DOHH2 (cell line): ENCODE data around the gene COX7B2.

ENCODE experiments used
- H3F3A ChIP-seq: fragments of 200-600 bp; sonication (generic), shearing (Covaris generic); 2 replicates; pipeline ENCODE4 v1.6.0; 2016; ENCODE audit warnings: antibody characterized with exemption, mild to moderate bottlenecking; ENCODE audit not compliant: control insufficient read depth, insufficient read depth
- H3K27ac ChIP-seq: fragments of 200-600 bp; sonication (generic); 2 replicates; pipeline ENCODE4 v1.5.1; 2014; ENCODE audit warnings: low read depth, mild to moderate bottlenecking, low read length, moderate library complexity
- H3K27me3 ChIP-seq: fragments of 200-600 bp; sonication (generic); 2 replicates; pipeline ENCODE4 v1.6.1; 2014; ENCODE audit warnings: mild to moderate bottlenecking, low read length, mixed read lengths; ENCODE audit not compliant: control insufficient read depth
- H3K36me3 ChIP-seq: fragments of 200-600 bp; sonication (generic); 2 replicates; pipeline ENCODE4 v1.6.1; 2014; ENCODE audit warnings: mild to moderate bottlenecking, low read length, moderate library complexity, mixed read lengths; ENCODE audit not compliant: control insufficient read depth
- H3K4me1 ChIP-seq: fragments of 200-600 bp; sonication (generic); 2 replicates; pipeline ENCODE4 v1.6.1; 2014; ENCODE audit warnings: mild to moderate bottlenecking, low read length, mixed read lengths; ENCODE audit not compliant: control insufficient read depth
- H3K4me2 ChIP-seq: fragments of 200-600 bp; sonication (generic); 2 replicates; pipeline ENCODE4 v1.6.0; 2014; ENCODE audit warnings: mild to moderate bottlenecking, low read length, moderate library complexity
- H3K4me3 ChIP-seq: fragments of 200-600 bp; sonication (generic); 2 replicates; pipeline ENCODE4 v1.5.1; 2014; ENCODE audit warnings: mild to moderate bottlenecking, low read length, mixed read lengths
- H3K79me2 ChIP-seq: fragments of 200-600 bp; sonication (generic); 2 replicates; pipeline ENCODE4 v1.6.1; 2014; ENCODE audit warnings: mild to moderate bottlenecking, low read length, mixed read lengths; ENCODE audit not compliant: control insufficient read depth
- H3K9me2 ChIP-seq: fragments of 200-600 bp; sonication (generic); replicated peaks from 2 replicates; pipeline ENCODE4 v1.6.1; 2014; ENCODE audit warnings: mild to moderate bottlenecking, low read length, mixed read lengths; ENCODE audit not compliant: control insufficient read depth
- H3K9me3 ChIP-seq: fragments of 200-600 bp; sonication (generic); 2 replicates; pipeline ENCODE4 v1.6.1; 2014; ENCODE audit warnings: antibody characterized with exemption, low read length, mixed read lengths; ENCODE audit not compliant: control insufficient read depth, insufficient read depth
- H4K20me1 ChIP-seq: fragments of 200-600 bp; sonication (generic); 2 replicates; pipeline ENCODE4 v1.6.0; 2014; ENCODE audit warnings: low read depth, mild to moderate bottlenecking, antibody characterized with exemption, low read length, moderate library complexity; ENCODE audit not compliant: control insufficient read depth, insufficient read depth
- EZH2phosphoT487 ChIP-seq: fragments of 200-600 bp; sonication (generic); IDR thresholded peaks from 2 replicates; pipeline ENCODE4 v1.6.1; 2017; ENCODE audit warnings: borderline replicate concordance, mild to moderate bottlenecking, antibody characterized with exemption, low read length, moderate library complexity, mixed read lengths
- TF ChIP-seq, protein P1 (sequence below): fragments of 200-600 bp; sonication (generic); IDR thresholded peaks from one replicate; pipeline ENCODE4 v1.5.1; 2014; ENCODE audit warnings: antibody characterized with exemption, mild to moderate bottlenecking, low read depth, low read length; ENCODE audit not compliant: poor library complexity, severe bottlenecking

The COX7B2 gene

GRCh38 chr4:46924789-46925529 is 15.9 kb upstream of the COX7B2 start:
- Histone ChIP-seq H3K4me1 (no peaks in the 10 kb centered on the region), H3K79me2 (no peaks in the 10 kb centered on the region), H3K9me2 (no peaks in the 10 kb centered on the region), H3K27me3 (no peaks in the 10 kb centered on the region), H3K36me3 (no peaks in the 10 kb centered on the region), H3K27ac (no peak overlapping the region), H3K4me3 (no peak overlapping the region), H3K9me3 (no peaks in the 10 kb centered on the region), H3K4me2 (no peak overlapping the region), H4K20me1 (no peaks in the 10 kb centered on the region), H3F3A (no peaks in the 10 kb centered on the region)
- no peak for TF ChIP-seq EZH2phosphoT487
- TF ChIP-seq, protein P1, sequence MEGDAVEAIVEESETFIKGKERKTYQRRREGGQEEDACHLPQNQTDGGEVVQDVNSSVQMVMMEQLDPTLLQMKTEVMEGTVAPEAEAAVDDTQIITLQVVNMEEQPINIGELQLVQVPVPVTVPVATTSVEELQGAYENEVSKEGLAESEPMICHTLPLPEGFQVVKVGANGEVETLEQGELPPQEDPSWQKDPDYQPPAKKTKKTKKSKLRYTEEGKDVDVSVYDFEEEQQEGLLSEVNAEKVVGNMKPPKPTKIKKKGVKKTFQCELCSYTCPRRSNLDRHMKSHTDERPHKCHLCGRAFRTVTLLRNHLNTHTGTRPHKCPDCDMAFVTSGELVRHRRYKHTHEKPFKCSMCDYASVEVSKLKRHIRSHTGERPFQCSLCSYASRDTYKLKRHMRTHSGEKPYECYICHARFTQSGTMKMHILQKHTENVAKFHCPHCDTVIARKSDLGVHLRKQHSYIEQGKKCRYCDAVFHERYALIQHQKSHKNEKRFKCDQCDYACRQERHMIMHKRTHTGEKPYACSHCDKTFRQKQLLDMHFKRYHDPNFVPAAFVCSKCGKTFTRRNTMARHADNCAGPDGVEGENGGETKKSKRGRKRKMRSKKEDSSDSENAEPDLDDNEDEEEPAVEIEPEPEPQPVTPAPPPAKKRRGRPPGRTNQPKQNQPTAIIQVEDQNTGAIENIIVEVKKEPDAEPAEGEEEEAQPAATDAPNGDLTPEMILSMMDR: no peak

- Histone ChIP-seq H3K9me2 (no peaks in the 10 kb centered on the region), H3K4me2 (no peak overlapping the region), H3K27me3 (no peaks in the 10 kb centered on the region), H3K79me2 (no peaks in the 10 kb centered on the region), H3K4me1 (no peaks in the 10 kb centered on the region), H3K9me3 (no peaks in the 10 kb centered on the region), H3K27ac (no peak overlapping the region), H3K36me3 (no peaks in the 10 kb centered on the region), H4K20me1 (no peaks in the 10 kb centered on the region), H3K4me3 (no peak overlapping the region), H3F3A (no peaks in the 10 kb centered on the region)
- TF ChIP-seq, protein P1: no peak
- TF ChIP-seq EZH2phosphoT487: no peak
Observed at GRCh38 chr4:46922205-46922604, 13.2 kb upstream of the COX7B2 start.

GRCh38 chr4:46908148-46908547 is 897 bp downstream of the COX7B2 start:
- Histone ChIP-seq H3K79me2 (no peaks in the 10 kb centered on the region), H3K4me2 (no peak overlapping the region), H3K4me3 (no peak overlapping the region), H3K27me3 (no peaks in the 10 kb centered on the region), H3K9me2 (no peaks in the 10 kb centered on the region), H3K9me3 (no peaks in the 10 kb centered on the region), H3K27ac (no peak overlapping the region), H3K36me3 (no peaks in the 10 kb centered on the region), H3K4me1 (no peaks in the 10 kb centered on the region), H4K20me1 (no peaks in the 10 kb centered on the region), H3F3A (no peaks in the 10 kb centered on the region)
- TF ChIP-seq, protein P1: no peak
- no peak for TF ChIP-seq EZH2phosphoT487
